Inflammatory macrophage treated with lipopolysaccharide for 4 hours (primary cell): Measurements from ENCODE around the gene SLC24A3.
A peak's percentile ranks its signal among the peaks of the same experiment; 100 is the strongest.

ENCODE experiments used
- DNase-seq: peaks from one replicate; pipeline ENCODE4 v3.0.0-alpha.2; 2020

Gene SLC24A3

GRCh38 chr20:19212469-19212815 is at the start of gene SLC24A3:
SLC24A3 (plus strand) TSS chr20:19212642.
- DNase-seq = no peak

GRCh38 chr20:19170148-19170547 is 42.3 kb upstream of the SLC24A3 start:
- no peak for DNase-seq

- no peak for DNase-seq
These were observed 39.8 kb upstream of the SLC24A3 start for GRCh38 chr20:19172637-19173036.

- DNase-seq = no peak
These were observed 35.9 kb upstream of the SLC24A3 start for GRCh38 chr20:19176470-19177052.

GRCh38 chr20:19181552-19181951 is 30.9 kb upstream of the SLC24A3 start:
- no peak for DNase-seq

- DNase-seq = no peak
These were observed 27.4 kb upstream of the SLC24A3 start for GRCh38 chr20:19185083-19185482.

DNA sequence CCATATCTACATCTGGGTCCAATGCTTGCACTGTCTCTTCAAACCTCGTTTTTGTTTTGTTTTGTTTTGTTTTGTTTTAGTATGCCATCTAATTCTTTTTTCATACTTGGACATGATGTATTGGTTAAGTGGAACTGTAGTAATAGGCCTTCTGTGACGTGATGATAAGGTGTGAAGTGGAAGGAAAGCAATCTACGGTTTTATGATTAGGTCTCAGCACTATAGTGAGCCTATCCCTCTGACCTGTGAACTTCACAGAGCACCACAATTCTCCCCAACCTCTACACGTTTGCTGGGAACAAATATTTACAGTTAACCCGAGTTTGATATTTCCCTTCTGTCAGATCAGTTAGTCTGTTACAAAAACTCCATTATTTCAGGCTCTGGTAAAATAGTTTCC is 19.1 kb upstream of the SLC24A3 start:
- DNase-seq = no peak

DNA sequence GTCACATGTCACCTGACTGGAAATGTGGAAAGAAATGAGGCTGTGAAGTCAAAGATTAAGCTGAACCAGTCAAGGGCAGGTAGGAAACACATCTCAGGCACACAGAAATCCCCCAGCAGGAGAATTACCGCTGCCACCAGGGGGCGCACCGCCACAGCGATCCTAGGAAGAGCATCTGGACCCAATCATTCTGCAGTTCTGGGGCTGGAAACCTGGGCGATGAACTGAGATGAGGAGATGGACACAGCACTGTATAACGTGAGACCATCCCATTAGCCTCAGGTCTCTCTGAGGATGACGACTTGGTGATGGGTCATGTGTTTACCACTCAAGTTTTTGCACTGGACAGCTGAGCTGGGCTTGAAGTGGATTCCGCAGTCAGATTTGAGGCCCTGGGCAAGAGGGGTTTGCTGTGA is 6.5 kb upstream of the SLC24A3 start:
- peak; percentile 61 for DNase-seq

GRCh38 chr20:19207541-19207940 is 4.9 kb upstream of the SLC24A3 start:
- no peak for DNase-seq

DNA sequence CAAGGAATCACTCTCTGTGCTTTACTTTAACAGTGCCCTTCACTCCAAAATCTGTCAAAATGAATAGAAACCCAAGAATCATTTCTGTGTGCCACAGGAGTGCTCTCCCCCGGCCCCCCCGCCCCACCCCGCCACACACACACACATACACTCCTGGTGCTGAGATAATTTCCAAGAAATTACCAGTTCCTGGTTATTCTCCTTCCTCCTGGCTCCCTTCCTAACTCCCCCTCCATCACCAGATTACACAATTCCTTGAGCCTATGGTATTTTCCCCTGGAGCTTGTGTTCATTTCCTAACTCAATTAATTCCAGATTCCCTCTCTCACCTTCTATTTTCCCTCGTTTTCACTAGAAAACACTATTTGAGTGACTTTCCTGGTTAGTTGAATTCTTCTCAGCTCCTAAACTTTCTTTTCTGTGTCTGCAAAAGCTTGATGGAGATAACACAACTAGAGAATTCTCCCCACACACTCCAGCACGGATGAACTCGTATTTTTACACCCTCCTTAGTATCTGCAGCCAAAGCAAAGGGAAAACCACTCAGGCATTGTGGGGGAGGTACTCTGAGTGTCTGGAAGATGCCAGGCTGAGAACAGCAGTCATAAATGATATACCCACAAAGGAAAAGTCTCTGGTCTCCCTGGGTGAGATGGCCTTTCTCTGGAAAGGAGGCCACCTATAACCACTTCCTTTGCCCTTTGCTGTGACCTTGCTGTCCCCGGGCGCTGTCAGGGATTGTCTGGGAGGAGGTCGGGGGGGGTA is 1.9 kb upstream of the SLC24A3 start:
- no peak for DNase-seq

DNA sequence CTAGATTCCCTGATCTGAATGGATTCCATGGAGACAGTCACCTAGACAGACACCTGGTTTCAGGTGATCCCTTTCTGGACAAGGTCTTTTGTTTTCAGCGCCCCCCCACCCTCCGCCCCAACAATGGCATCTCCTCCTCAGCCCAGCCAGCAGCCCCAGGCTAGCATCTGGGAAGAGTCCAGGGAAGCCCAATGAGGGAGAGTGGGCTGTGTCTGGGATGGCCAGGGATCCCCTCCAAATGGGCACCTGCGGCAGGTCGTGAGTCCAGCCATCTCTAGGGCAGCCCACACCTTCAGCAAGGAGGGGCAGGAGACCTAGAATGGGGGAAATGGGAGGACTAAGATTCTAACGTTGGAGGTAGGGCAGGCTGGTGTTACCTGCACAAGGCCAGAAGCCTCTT is 1.2 kb upstream of the SLC24A3 start:
- DNase-seq = no peak

GRCh38 chr20:19211661-19212468 is 577 bp upstream of the SLC24A3 start:
- DNase-seq = peak; percentile 10

GRCh38 chr20:19212821-19213502 is 520 bp downstream of the SLC24A3 start:
- DNase-seq = peak; percentile 80

GRCh38 chr20:19213946-19214490 is 1.6 kb downstream of the SLC24A3 start:
- DNase-seq = peak; percentile 41

- no peak for DNase-seq
These were observed 6.0 kb downstream of the SLC24A3 start for GRCh38 chr20:19218411-19218810.

GRCh38 chr20:19222520-19223040 is 10.1 kb downstream of the SLC24A3 start:
- DNase-seq = no peak

DNA sequence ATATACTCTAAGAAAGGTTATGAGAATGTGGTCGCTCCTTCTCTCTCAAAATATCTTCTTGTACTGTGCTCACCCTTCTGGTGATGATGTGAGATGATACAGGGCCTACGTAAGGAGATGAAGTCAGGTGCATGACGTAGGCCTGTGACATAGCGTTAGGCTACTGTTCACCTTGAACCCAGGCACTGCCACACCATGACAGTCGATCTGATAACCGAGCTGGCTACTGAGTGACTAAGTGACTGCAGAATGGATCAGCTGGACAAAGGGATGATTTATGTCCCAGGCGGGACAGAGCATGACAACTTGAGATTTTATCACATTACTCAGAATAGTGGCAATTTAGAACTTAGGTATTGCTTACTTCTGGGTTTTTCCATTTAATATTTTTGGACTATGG is 11.2 kb downstream of the SLC24A3 start:
- no peak for DNase-seq

DNA sequence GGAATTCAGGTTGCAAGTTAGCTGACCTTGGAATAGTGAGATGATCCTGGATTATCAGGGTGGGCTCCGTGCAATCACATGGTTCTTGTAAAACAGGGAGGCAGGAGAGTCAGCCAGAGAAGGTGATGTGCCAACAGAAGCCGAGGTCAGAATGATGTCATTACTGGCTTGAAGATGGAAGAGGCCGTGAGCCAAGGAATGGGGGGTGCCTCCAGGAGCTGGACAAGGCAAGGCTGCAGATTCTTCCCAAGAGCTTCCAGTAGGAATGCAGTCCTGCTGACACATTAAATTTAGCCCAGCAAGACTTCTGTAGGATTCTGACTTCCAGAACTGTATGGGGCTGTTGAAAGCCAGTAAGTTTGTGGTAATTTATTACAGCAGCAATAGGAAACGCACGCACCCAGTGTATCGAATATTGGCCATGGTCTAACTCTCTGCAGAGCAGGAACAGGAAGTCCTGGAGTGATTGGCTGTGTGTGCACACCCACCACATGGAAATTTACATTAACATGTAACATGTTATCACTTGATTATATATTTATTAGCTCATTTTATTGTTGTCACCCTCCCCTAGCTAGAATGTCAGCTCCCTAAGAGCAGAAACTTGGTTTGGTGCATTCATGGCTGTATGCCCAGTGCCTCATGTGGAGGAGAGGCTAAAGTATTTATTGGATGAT is 19.1 kb downstream of the SLC24A3 start:
- DNase-seq = no peak

- DNase-seq = no peak
These were observed 20.8 kb downstream of the SLC24A3 start for GRCh38 chr20:19232997-19233794.

GRCh38 chr20:19236371-19237055 is 24.1 kb downstream of the SLC24A3 start:
- no peak for DNase-seq

GRCh38 chr20:19241440-19241839 is 29.0 kb downstream of the SLC24A3 start:
- no peak for DNase-seq
